NCI-H446 treated with DMSO at 0.1 percent for 48 hours (cell line): ENCODE results near the gene COL1A1.

Source experiments
- DNase-seq: peaks from one replicate; lab custom pipeline; 2025; lab: John Stamatoyannopoulos, UW

The COL1A1 gene

DNA sequence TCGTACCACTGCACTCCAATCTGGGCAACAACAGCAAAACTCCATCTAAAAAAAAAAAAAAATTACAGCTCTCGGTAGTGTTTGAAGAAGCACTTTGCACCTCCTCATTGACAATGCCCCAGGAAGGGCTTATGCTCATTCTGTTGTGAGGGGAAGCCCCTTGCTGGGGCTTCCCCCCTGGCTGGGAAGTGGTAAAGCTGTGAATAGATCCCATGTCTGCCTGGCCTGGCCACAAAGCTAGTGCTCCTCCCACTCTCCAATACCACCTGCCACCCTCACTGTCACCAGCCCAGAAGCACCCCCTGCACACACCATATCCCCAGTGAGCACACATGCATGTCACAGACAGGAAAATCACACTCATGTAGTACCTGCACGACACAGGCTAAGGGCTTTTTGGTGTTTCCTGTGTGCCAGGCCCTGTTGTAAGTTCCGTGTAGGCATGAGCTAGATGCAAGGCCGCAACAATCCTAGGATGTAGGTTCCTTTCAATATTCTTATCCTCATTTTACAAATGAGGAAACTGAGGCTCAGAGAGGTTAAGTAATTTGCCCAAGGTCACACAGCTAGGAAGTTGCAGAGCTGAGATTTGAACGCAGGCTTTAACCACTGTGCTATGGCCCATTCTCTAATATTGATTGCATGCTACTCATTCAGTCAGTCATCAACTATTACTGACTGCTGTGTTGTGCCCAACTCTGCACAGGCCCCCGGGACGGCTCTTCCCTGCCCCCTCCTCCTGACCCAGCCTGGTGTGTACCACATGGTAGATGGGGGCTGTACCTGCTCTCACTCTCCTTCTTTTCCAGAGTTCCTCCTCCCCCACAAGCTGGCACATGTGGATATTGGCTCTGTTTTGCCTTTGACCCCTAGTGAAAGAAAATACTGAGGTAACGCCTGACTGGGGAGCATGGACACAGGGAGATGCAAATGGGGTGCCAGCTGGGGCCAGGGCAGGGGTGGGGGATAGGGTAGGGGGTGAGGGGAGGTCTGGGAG, 11.9 kb upstream of the COL1A1 start:
- no peak for DNase-seq

DNA sequence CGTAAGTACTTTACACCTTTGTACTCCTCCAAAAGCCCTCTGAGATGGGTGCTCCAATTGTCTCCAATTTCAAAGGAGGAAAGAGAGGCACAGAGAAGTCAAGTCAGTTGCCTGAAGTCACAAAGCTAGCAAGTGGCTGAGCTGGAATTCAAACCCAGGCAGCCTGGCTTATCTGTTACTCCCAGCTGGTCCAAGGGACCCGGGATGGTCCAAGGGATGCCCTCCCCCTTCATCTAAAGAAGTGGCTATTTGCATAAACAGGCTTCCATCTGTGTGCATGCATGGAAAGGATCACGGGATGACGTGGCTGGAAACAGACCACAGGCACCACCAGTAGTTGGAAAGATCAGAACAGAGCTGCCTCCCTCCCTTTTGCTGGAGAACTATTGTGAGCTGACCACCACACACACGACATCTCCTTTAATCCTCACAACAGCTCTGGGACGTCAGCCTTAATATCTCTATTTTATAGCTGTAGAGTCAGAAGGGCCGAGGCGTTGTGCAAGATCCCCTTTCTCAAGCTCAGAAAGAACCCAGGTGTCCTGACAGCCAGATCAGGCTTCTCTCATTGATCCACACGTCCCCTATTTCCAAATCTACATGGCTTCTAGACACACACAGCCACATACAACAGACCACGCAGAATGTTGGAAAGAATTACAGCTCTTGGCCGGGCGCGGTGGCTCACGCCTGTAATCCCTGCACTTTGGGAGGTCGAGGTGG, 10.9 kb upstream of the COL1A1 start:
- DNase-seq = no peak

- no peak for DNase-seq
These were observed 10.1 kb upstream of the COL1A1 start for GRCh38 chr17:50211249-50212120.

GRCh38 chr17:50210240-50211225, 9.1 kb upstream of the COL1A1 start:
- DNase-seq = no peak

DNA sequence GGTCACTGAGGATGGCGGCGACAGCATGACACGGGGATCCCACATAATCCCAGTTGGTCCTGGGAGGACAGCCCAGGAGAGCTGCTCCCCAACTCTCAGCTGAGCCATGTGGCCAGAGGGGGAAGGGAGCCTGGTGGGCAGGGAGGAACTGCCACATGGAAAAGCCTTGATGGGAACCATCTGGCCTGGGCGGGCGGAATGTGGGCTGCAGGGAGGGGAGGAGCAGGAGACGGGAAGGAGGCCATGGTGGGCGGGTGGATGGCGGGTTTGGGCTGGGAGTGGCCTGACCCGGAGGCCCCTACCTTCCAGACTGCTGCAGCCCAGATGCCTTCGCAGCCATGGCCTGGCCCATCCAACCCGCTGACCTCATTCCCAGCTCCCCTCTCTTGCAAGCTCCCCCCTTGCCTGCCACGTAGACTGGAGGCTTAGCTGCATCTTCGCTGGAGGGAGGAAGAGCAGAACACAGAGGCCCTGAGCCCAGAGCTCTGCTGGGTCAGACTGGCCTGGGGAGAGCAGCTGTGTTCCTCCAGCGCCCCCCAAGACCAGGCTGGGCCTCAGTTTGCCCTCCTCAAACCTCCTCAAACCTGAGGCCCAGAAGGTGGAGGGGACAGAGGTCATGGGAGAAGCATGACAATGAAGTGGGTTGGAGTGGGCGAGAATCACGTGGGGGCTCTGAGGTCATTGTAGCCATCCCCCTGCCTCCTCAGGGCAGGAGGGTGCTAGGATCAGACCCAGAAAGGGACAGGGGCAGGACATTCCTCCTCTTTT, 8.2 kb upstream of the COL1A1 start:
- no peak for DNase-seq

- DNase-seq = no peak
These were observed 7.7 kb upstream of the COL1A1 start for GRCh38 chr17:50209133-50209471.

DNA sequence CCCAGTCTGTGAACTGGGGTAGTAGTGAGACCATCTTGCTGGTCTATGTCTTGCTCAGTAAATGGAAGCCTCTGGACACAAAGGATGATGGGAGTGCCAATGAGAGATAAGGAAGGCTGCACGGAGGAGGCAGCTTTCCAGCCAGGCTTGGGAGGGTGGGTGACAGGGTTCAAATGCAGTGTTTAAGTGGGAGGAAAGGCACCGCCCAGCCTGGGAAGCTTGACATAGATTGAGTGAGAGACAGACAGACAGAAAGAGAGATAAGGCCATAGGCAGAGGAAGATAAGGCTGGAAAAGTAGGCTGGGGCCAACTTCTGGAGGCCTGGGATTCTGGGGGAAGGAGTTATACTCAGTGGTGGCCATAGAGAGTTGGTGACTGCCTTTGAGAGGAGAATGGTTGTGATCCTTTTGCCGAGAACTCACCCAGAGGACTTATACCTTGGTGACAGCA, 7.2 kb upstream of the COL1A1 start:
- DNase-seq = no peak

DNA sequence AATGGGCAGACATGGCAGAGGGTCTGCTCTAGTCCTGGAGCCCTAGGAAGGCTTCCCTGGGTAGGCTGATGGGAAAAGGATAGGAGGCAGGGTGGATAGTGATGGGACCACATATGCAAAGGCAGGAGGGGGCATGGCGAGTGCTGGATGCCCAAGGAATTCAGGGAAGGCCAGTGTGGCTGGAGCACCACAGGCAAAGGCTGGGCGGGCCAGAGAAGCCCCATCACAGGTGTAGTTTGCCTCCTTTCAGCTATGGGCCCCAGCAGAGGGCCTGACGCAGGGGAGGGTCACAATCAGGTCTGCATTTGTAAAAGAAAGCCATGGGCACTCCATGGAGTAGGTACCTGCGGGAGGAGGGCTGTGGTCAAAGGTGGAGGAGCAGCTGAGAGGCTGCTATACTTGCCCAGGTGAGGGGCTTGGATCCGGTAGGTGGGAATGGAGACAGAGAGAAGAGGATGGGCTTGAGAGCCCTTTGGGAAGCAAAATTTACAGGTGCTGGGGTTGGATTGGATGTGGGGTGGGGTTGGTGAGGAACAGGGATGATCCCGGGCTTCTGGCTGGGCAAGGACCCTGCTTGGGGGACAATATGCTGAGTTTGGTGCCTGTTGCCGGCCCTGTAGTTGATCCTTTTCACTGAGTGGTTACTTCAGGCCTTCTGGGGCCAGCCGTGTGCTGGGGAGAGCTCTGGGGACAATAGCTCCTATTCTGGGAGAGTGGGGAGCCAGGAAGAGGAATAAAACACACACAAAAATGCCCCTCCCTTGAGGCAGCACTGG, 6.5 kb upstream of the COL1A1 start:
- DNase-seq = no peak

DNA sequence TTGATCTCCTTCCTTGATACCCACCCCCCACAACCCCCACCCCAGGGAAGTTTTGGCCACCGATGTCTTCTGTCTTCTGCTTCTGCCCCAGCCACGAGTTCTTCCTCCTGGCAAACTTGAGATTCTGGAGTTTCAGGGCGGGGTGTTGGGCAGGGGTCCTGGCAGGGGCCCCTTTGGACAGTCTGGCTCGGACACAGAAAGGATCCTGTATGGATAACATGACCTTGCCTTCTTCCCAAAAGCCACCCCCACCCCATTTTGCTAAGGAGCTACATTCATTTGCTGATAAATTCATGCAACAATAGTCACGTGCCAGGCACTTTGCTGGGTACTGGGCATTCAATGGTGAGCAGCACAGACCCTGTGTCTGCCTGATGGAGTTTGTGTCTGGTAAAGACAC, 5.9 kb upstream of the COL1A1 start:
- DNase-seq = no peak

DNA sequence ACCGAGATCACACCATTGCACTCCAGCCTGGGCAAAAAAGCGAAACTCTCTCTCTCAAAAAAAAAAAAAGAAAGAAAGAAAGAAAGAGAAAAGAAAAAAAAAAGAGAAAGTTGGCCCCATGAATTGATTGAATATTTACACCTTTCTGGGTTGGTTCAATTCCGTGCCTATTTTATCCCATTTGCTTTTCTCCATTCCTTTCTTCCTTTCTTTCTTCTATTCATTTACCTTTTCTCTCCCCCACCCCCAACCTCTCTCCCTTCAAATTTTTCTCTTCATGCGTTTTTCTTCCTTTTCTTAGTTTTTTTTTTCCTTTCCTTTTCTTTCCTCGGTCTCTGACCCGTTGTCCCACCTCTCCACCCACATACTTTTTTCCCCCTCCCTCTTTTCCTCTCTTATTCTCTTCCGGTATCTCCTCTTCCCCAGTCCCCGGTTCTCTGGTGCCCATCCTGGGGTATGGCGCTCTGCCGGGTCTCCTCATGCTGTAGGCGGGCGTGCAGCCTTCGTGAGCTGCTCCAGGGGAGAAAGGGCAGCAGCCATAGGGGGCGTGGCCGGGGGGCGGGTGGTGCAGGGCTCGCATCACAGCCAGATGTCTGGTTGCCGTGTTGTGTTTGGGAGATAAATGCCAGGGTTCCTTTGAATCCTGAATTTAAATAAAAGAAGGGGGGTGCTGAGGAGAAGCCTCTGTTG, 5.3 kb upstream of the COL1A1 start:
- DNase-seq = no peak

GRCh38 chr17:50205963-50206505, 4.6 kb upstream of the COL1A1 start:
- no peak for DNase-seq

- no peak for DNase-seq
These were observed 3.9 kb upstream of the COL1A1 start for GRCh38 chr17:50205111-50205962.

- no peak for DNase-seq
These were observed 3.0 kb upstream of the COL1A1 start for GRCh38 chr17:50204431-50204830.

GRCh38 chr17:50203604-50204345, 2.3 kb upstream of the COL1A1 start:
- no peak for DNase-seq

- DNase-seq = no peak
These were observed 1.7 kb upstream of the COL1A1 start for GRCh38 chr17:50203086-50203485.

DNA sequence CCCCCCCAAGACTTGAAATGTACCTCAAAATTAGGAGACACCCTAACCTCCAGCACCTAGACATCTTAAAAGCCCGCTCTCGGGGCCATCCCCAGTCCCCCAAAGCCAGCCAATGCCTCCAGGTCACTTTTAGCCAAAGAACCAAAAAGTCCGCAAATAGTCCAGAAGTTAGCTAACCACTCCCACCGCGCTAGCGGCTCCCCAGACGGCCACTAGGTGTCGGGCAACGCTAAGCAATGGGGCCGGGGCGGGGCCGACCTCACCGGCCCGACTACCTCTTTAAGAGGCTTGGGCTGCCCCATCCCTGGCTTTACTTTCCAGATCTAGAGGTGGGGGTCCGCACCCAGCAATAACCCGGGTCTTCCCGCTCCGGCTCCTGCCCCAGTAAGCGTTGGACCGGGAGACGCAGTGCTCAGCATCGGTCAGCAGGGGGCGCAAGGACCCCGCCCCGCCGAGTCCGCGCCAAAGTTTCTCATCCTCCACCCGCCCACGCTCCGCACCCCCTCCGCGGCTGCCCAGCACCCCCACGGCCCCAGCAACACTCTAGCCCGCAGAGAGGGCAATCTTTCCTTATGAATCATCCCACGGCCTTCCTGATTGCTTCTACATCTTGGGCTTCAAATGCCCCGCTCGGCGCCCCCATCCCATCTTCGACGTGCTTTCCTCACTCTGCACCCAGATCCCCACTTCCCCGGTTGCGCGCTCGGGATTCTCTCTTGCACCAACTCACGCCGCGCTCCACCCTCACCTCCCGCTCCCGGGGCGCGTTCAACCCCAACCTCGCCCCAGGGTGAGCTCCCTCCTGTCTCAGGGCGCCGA, 765 bp downstream of the COL1A1 start:
- DNase-seq = peak; percentile 68
